ENCODE measurements around the gene KDM4B. TPM values are rescaled to one million over a fixed set of nuclear protein-coding genes. Genes with fewer than 3 reads are reported as not detected.

The KDM4B gene
- total RNA-seq, 1 experiment from 2014 or later = 43.7 TPM

DNA sequence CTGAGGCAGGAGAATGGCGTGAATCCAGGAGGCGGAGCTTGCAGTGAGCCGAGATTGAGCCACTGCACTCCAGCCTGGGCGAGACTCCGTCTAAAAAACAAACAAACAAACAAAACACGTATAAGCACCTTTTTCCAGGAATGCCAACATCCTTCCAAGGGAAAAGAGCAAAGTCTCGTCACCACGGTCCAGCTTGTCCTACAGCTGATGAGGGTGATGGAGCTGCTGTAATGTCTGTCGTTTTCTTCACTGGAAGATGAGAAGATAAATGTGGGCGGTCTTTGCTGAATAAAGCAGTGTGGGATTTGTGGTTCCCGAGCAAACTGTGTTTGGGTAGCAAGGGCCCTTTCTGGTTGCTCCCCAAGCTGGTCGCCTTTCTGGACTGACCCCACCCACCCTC is 205.1 kb downstream of the KDM4B start:
- Histone ChIP-seq H2AFZ (ENCODE audit: low read length) (no peak overlapping the region), H3K79me2 (ENCODE audit: insufficient read depth, low read length) (no peaks in the 10 kb centered on the region), H3K27me3 (ENCODE audit: insufficient read depth, low read length) (no peaks in the 10 kb centered on the region), H3K4ac (ENCODE audit: low read depth, low read length) (no peak overlapping the region), H3K18ac (ENCODE audit: insufficient read length, low read depth, low read length) (no peak overlapping the region), H3K79me1 (ENCODE audit: insufficient read depth, low read depth, low read length, poor library complexity, severe bottlenecking) (no peaks in the 10 kb centered on the region), H4K91ac (ENCODE audit: insufficient read length, low read depth, low read length) (no peak overlapping the region), H4K20me1 (ENCODE audit: control insufficient read depth, insufficient read depth, insufficient read length) (no peaks in the 10 kb centered on the region), H2AK5ac (ENCODE audit: insufficient read length, low read length) (no peak overlapping the region), H2BK120ac (ENCODE audit: low read depth, low read length, poor library complexity, severe bottlenecking) (no peak overlapping the region), H2BK12ac (ENCODE audit: insufficient read length, low read depth, low read length) (no peak overlapping the region), H4K8ac (replicated peaks; ENCODE audit: insufficient read length, low read depth, low read length) (no peak overlapping the region), H3K9ac (ENCODE audit: extremely low read depth, insufficient read length, low read length) (no peak overlapping the region), H3K23ac (ENCODE audit: insufficient read length, low read depth, low read length) (no peak overlapping the region), H2BK20ac (ENCODE audit: low read depth, low read length, poor library complexity, severe bottlenecking) (no peak overlapping the region), H3T11ph (ENCODE audit: low read length) (no peak overlapping the region), H4K5ac (ENCODE audit: insufficient read length, low read depth, low read length) (no peak overlapping the region), H3K56ac (ENCODE audit: insufficient read length, low read depth, low read length) (no peak overlapping the region), H3K14ac (ENCODE audit: insufficient read depth, low read length) (no peak overlapping the region), H3K23me2 (ENCODE audit: insufficient read length, low read depth, low read length, poor library complexity, severe bottlenecking) (no peaks in the 10 kb centered on the region), H3K9me3 (ENCODE audit: control insufficient read depth, low read depth, low read length) (no peaks in the 10 kb centered on the region), H3K27ac (ENCODE audit: insufficient read length, low read depth, low read length) (no peak overlapping the region), H3K4me2 (ENCODE audit: insufficient read depth, insufficient read length, low read length) (no peak overlapping the region), H2BK5ac (ENCODE audit: insufficient read length, low read length) (no peak overlapping the region), H2BK15ac (ENCODE audit: low read depth, low read length) (no peak overlapping the region), H3K4me1 (ENCODE audit: insufficient read depth, low read length) (no peaks in the 10 kb centered on the region)
- DNase-seq = no peak
- H3K9me3 Mint-ChIP-seq = peaks cover 0 to 9% of the 10 kb centered on the region in 2 experiments; a peak in 2 of 5 replicates
- peaks cover 20% of the 10 kb centered on the region for H3K27me3 Mint-ChIP-seq (ENCODE audit: low read depth)
- peaks cover 4 to 9% of the 10 kb centered on the region in 2 experiments; a peak in 3 of 4 replicates for H3K4me1 Mint-ChIP-seq
- no peak overlapping the region for H3K4me3 Mint-ChIP-seq
- TF ChIP-seq, protein P1, sequence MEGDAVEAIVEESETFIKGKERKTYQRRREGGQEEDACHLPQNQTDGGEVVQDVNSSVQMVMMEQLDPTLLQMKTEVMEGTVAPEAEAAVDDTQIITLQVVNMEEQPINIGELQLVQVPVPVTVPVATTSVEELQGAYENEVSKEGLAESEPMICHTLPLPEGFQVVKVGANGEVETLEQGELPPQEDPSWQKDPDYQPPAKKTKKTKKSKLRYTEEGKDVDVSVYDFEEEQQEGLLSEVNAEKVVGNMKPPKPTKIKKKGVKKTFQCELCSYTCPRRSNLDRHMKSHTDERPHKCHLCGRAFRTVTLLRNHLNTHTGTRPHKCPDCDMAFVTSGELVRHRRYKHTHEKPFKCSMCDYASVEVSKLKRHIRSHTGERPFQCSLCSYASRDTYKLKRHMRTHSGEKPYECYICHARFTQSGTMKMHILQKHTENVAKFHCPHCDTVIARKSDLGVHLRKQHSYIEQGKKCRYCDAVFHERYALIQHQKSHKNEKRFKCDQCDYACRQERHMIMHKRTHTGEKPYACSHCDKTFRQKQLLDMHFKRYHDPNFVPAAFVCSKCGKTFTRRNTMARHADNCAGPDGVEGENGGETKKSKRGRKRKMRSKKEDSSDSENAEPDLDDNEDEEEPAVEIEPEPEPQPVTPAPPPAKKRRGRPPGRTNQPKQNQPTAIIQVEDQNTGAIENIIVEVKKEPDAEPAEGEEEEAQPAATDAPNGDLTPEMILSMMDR (conservative IDR thresholded peaks at IDR 0.05) = no peak
- no CpG with 5 or more reads among the region's 12 CpGs for WGBS (ENCODE audit: extremely low coverage, insufficient read length, low lambda C conversion rate)
- H3K27ac Mint-ChIP-seq = no peak overlapping the region
- H3K36me3 Mint-ChIP-seq (ENCODE audit: insufficient read depth in 1 of 3, low read depth in 3 of 3) = peaks cover 0 to 5% (median 4%) of the 10 kb centered on the region in 3 experiments; a peak in 3 of 7 replicates
